Keratinocyte (primary cell): ENCODE results near the gene NR2E3. TPM values are rescaled to one million over a fixed set of nuclear protein-coding genes. Genes with fewer than 3 reads are reported as not detected.

Experiments used
- DNase-seq: peaks from one replicate; pipeline ENCODE4 v3.0.0-alpha.2; 2011; ENCODE audit warnings: low read depth, missing footprints, low spot score
- FAIRE-seq: peaks from 2 replicates; lab custom pipeline; 2011; peaks lifted over from hg19 to GRCh38; lab: Jason Lieb, UNC
- H2AFZ ChIP-seq: 2 replicates; pipeline ENCODE4 v1.6.0; 2012; ENCODE audit warnings: low read length, control low read depth, inconsistent platforms; ENCODE audit not compliant: control insufficient read depth
- H3K27ac ChIP-seq: 2 replicates; pipeline ENCODE4 v1.5.1; 2011; ENCODE audit warnings: low read length; ENCODE audit not compliant: control insufficient read depth, insufficient read depth
- H3K27me3 ChIP-seq: 3 replicates; pipeline ENCODE4 v1.6.0; 2011; ENCODE audit warnings: low read length; ENCODE audit not compliant: control insufficient read depth, insufficient read depth; ENCODE audit errors: extremely low read depth
- H3K36me3 ChIP-seq, 2 experiments: 2 replicates in 1 of 2; 3 replicates in 1 of 2; pipeline ENCODE4 v1.5.1; 2011; ENCODE audit warnings: low read length in 2 of 2, mild to moderate bottlenecking in 1 of 2; ENCODE audit not compliant: control insufficient read depth in 2 of 2, insufficient read depth in 2 of 2; ENCODE audit errors: extremely low read depth in 1 of 2
- H3K4me1 ChIP-seq: 3 replicates; pipeline ENCODE4 v1.5.1; 2011; ENCODE audit warnings: low read length; ENCODE audit not compliant: control insufficient read depth, insufficient read depth; ENCODE audit errors: extremely low read depth
- H3K4me2 ChIP-seq: 3 replicates; pipeline ENCODE4 v1.6.0; 2011; ENCODE audit warnings: low read depth, low read length; ENCODE audit not compliant: control insufficient read depth, insufficient read depth; ENCODE audit errors: extremely low read depth
- H3K4me3 ChIP-seq, 3 experiments: fragments of 200-600 bp in 1 of 3; sonication (generic) in 1 of 3; 2 replicates in 2 of 3; 3 replicates in 1 of 3; pipeline ENCODE4 v1.5.1; 2011 to 2016; ENCODE audit warnings: low read length in 3 of 3, mild to moderate bottlenecking in 3 of 3, control low read depth in 2 of 3, inconsistent platforms in 1 of 3, low read depth in 1 of 3, mixed read lengths in 1 of 3, mixed run types in 1 of 3, moderate library complexity in 1 of 3; ENCODE audit not compliant: control insufficient read depth in 2 of 3, insufficient read depth in 2 of 3; ENCODE audit errors: extremely low read depth in 1 of 3
- H3K79me2 ChIP-seq: 2 replicates; pipeline ENCODE4 v1.6.0; 2012; ENCODE audit warnings: low read length; ENCODE audit not compliant: control insufficient read depth, insufficient read depth
- H3K9ac ChIP-seq: 3 replicates; pipeline ENCODE4 v1.6.0; 2011; ENCODE audit warnings: low read length; ENCODE audit not compliant: control insufficient read depth, insufficient read depth; ENCODE audit errors: extremely low read depth
- H3K9me1 ChIP-seq: 3 replicates; pipeline ENCODE4 v1.6.0; 2011; ENCODE audit warnings: low read length; ENCODE audit not compliant: control insufficient read depth, insufficient read depth; ENCODE audit errors: extremely low read depth
- H3K9me3 ChIP-seq: 2 replicates; pipeline ENCODE4 v1.5.1; 2012; ENCODE audit warnings: low read depth, low read length; ENCODE audit not compliant: control insufficient read depth
- H4K20me1 ChIP-seq: 3 replicates; pipeline ENCODE4 v1.6.0; 2011; ENCODE audit warnings: low read length; ENCODE audit not compliant: control insufficient read depth, insufficient read depth; ENCODE audit errors: extremely low read depth
- CTCF ChIP-seq, 3 experiments: IDR thresholded peaks in 1 of 3; conservative IDR thresholded peaks in 1 of 3; optimal IDR thresholded peaks in 1 of 3; 2 replicates in 2 of 3; 3 replicates in 1 of 3; pipeline versions ENCODE3 to v1.5.1; 2011; ENCODE audit warnings: low read length in 3 of 3, mild to moderate bottlenecking in 3 of 3, moderate library complexity in 2 of 3, control low read depth in 1 of 3, inconsistent platforms in 1 of 3; ENCODE audit not compliant: insufficient read depth in 2 of 3; ENCODE audit errors: extremely low read depth in 1 of 3
- EZH2 ChIP-seq: IDR thresholded peaks from one replicate; pipeline ENCODE4 v1.6.1; 2012; ENCODE audit warnings: inconsistent platforms, mild to moderate bottlenecking, low read length, moderate library complexity
- dilution Hi-C: fragments of 300-500 bp; cut with MboI; formaldehyde crosslinking; loops from one replicate; pipeline ENCODE4 v1.7.0; 2020; ENCODE audit warnings: low sequenced_read_pairs; ENCODE audit not compliant: extremely low pct_ligation_motif_present
- polyA plus RNA-seq, 5 experiments: library from polyadenylated mRNA; depleted of rRNA in 3 of 5; stranded (reverse) in 3 of 5; stranded (forward) in 1 of 5; unstranded in 1 of 5; fragments of >200 nt; gene quantifications; 1 replicate in 1 of 5; 2 replicates in 3 of 5; 3 replicates in 1 of 5; pipeline versions ENCODE4 v1.2.1 to v1.2.3, GENCODE V29; 2011 to 2012; ENCODE audit warnings: missing spikeins in 2 of 5, low read depth in 1 of 5, low replicate concordance in 1 of 5

The NR2E3 gene
- polyA plus RNA-seq, 1 donor (not counting 4 experiments of a cell fraction or from before 2014, with no cell fraction given) = 0.46 TPM

GRCh38 chr15:71812966-71813722 is 2.8 kb downstream of the NR2E3 start:
- Histone ChIP-seq H3K9me1 (no peaks in the 10 kb centered on the region), H3K36me3 (peaks cover 0 to 9% of the 10 kb centered on the region in 2 experiments), H3K27ac (no peak overlapping the region), H3K4me1 (no peaks in the 10 kb centered on the region), H3K4me3 (no peak overlapping the region), H4K20me1 (no peaks in the 10 kb centered on the region), H3K4me2 (no peak overlapping the region), H2AFZ (no peak overlapping the region), H3K27me3 (no peaks in the 10 kb centered on the region), H3K9ac (no peak overlapping the region), H3K9me3 (no peaks in the 10 kb centered on the region), H3K79me2 (no peaks in the 10 kb centered on the region)
- no peak for DNase-seq
- dilution Hi-C loops = no loop called here
- no peak for FAIRE-seq
- TF ChIP-seq EZH2 = no peak
- TF ChIP-seq CTCF (optimal IDR thresholded peaks at IDR 0.05 in 1 of 3, IDR thresholded peaks at IDR 0.05 in 1 of 3, conservative IDR thresholded peaks at IDR 0.05 in 1 of 3; ENCODE audit: extremely low read depth in 1 of 3, insufficient read depth in 2 of 3, low read length in 3 of 3) = no peak

DNA sequence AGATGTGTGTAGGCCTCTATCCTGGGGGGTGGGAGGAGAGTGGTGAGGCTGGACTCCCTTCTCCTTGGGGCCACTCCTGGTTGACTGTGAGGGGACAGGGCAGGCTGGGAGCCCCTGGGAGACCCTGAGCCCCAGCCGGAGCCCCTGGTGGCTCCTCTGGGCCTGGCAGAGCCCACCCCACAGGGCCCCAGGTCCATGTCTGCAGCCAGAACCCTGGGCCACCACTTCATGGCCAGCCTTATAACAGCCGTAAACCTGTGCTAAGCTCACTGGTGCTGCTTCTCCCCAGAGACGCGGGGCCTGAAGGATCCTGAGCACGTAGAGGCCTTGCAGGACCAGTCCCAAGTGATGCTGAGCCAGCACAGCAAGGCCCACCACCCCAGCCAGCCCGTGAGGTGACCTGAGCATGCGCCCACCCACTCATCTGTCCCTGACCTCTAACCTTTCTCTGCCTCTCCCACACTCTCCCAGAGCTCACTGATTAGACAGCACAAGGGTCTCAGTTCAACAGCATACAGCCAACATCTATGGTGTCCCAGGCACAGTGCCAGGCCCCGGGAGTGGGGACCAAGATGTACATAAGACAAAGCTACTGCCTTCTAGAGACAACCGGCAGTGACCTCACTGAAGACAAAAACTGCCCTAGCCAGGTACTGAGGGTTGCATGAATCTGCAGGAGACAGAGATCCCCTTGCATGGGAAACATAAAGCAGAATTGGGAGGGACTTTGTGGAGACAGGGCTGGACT is 3.5 kb downstream of the NR2E3 start:
- H3K9me3 ChIP-seq = no peaks in the 10 kb centered on the region
- H2AFZ ChIP-seq = no peak overlapping the region
- FAIRE-seq = no peak
- DNase-seq = no peak
- no peaks in the 10 kb centered on the region for H3K79me2 ChIP-seq
- no peak overlapping the region for H3K4me3 ChIP-seq
- dilution Hi-C loops = no loop called here
- H3K27me3 ChIP-seq = no peaks in the 10 kb centered on the region
- no peak overlapping the region for H3K4me2 ChIP-seq
- no peak overlapping the region for H3K27ac ChIP-seq
- H3K36me3 ChIP-seq = peaks cover 3 to 9% of the 10 kb centered on the region in 2 experiments
- TF ChIP-seq EZH2 (no peak), CTCF (optimal IDR thresholded peaks at IDR 0.05 in 1 of 3, IDR thresholded peaks at IDR 0.05 in 1 of 3, conservative IDR thresholded peaks at IDR 0.05 in 1 of 3; ENCODE audit: extremely low read depth in 1 of 3, insufficient read depth in 2 of 3, low read length in 3 of 3) (no peak)
- no peak overlapping the region for H3K9ac ChIP-seq
- H4K20me1 ChIP-seq = no peaks in the 10 kb centered on the region
- no peaks in the 10 kb centered on the region for H3K4me1 ChIP-seq
- no peaks in the 10 kb centered on the region for H3K9me1 ChIP-seq
